ENCODE measurements around the gene KCNJ4.

The KCNJ4 gene

GRCh38 chr22:38452373-38453065 is 2.5 kb downstream of the KCNJ4 start:
- no peak for DNase-seq

- DNase-seq = no peak
Measured at GRCh38 chr22:38451864-38452263, 3.1 kb downstream of the KCNJ4 start.

- DNase-seq = no peak
Measured at GRCh38 chr22:38451404-38451803, 3.6 kb downstream of the KCNJ4 start.

- DNase-seq = no peak
Measured at GRCh38 chr22:38450234-38450797, 4.7 kb downstream of the KCNJ4 start.

- DNase-seq = no peak
Measured at GRCh38 chr22:38449776-38450175, 5.2 kb downstream of the KCNJ4 start.

- no peak for DNase-seq
Measured at GRCh38 chr22:38448945-38449745, 5.9 kb downstream of the KCNJ4 start.

GRCh38 chr22:38446018-38446601 is 8.9 kb downstream of the KCNJ4 start:
- DNase-seq = no peak

- no peak for DNase-seq
Measured at GRCh38 chr22:38444783-38445182, 10.2 kb downstream of the KCNJ4 start.

GRCh38 chr22:38443628-38444521 is 11.1 kb downstream of the KCNJ4 start:
- no peak for DNase-seq

GRCh38 chr22:38442967-38443627 is 11.9 kb downstream of the KCNJ4 start:
- DNase-seq = no peak

GRCh38 chr22:38441620-38442287 is 13.2 kb downstream of the KCNJ4 start:
- DNase-seq = no peak

GRCh38 chr22:38440747-38441350 is 14.2 kb downstream of the KCNJ4 start:
- DNase-seq = no peak

GRCh38 chr22:38437416-38437815 is 17.6 kb downstream of the KCNJ4 start:
- DNase-seq = no peak

GRCh38 chr22:38436629-38437395 is 18.2 kb downstream of the KCNJ4 start:
- no peak for DNase-seq

GRCh38 chr22:38435965-38436364 is 19.0 kb downstream of the KCNJ4 start:
- DNase-seq = no peak

GRCh38 chr22:38435010-38435409 is 20.0 kb downstream of the KCNJ4 start:
- no peak for DNase-seq

GRCh38 chr22:38433871-38434270 is 21.1 kb downstream of the KCNJ4 start:
- no peak for DNase-seq

- peak; percentile 3 for DNase-seq
Measured at GRCh38 chr22:38432264-38432663, 22.7 kb downstream of the KCNJ4 start.

GRCh38 chr22:38431266-38432010 is 23.6 kb downstream of the KCNJ4 start:
- peak; percentile 31 for DNase-seq
